ENCODE data around the gene SOBP.

SOBP gene

DNA sequence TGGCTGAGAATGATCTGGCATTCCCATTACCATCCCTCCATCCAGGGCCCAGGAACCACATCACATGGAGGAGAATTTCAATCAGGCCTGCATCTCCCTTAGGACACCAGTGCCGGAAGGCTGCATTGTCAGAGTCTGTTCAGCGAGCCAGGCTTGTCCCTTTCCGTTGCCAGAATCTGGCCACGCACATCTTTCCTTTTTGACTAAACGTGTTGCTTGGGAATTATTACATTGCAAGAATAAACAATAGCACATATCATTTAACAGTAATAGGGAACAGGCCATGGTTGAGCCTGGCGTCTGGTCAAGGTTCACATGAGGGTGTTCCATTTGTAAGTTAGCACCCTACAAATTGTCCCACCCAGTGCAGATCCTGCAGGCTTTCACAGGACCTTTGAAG, 42.8 kb downstream of the SOBP start:
- Histone ChIP-seq H2AFZ (ENCODE audit: low read depth, low read length) (no peak overlapping the region), H3K27ac (ENCODE audit: low read length) (no peak overlapping the region), H3K4me1 (ENCODE audit: low read length) (no peaks in the 10 kb centered on the region), H3K9ac (ENCODE audit: low read length) (no peak overlapping the region), H3K79me2 (ENCODE audit: low read length) (no peaks in the 10 kb centered on the region), H3K4me2 (ENCODE audit: low read length) (no peak overlapping the region), H3K36me3 (replicated peaks; ENCODE audit: low read depth, low read length) (no peaks in the 10 kb centered on the region), H3K9me3 (ENCODE audit: insufficient read depth, low read length) (no peaks in the 10 kb centered on the region), H3K4me3 (ENCODE audit: low read length) (no peak overlapping the region), H4K20me1 (ENCODE audit: insufficient read depth, low read length) (no peaks in the 10 kb centered on the region), H3K27me3 (ENCODE audit: low read depth, low read length) (no peaks in the 10 kb centered on the region)
- TF ChIP-seq EZH2phosphoT487 (IDR thresholded peaks at IDR 0.05; ENCODE audit: low read depth), result no peak
- no peak for TF ChIP-seq CTCF (IDR thresholded peaks at IDR 0.05; ENCODE audit: low read depth, low read length)

DNA sequence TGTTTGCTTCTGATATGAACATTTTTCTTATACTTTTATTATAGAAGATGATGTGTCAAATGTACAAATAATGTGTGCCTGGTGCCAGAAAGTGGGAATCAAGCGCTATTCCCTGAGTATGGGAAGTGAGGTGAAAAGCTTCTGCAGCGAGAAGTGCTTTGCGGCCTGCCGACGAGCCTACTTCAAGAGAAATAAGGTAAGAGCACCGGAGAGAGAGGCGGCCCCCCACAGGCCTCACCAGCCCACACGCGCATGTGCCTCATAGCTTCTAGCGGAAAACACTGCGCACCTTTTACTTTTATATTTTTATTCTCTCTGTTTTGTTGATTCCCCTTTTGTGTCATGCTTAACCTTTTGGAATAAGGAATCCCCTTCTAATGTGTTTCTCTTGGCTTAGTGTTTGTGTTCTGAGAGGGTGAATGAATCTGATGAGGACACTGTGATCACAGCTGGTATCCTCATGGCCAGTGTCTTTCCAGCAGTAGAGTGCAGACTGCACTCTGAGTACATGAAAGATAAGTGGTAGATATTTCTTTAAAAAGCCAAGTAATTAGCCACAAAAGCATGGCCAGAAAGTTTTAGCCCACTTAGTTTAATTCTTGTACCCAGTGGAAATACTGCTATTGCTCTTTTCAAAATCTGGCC, 43.6 kb downstream of the SOBP start:
- Histone ChIP-seq H3K4me2 (ENCODE audit: low read length) (no peak overlapping the region), H3K27me3 (ENCODE audit: low read depth, low read length) (no peaks in the 10 kb centered on the region), H4K20me1 (ENCODE audit: insufficient read depth, low read length) (no peaks in the 10 kb centered on the region), H3K27ac (ENCODE audit: low read length) (no peak overlapping the region), H3K9ac (ENCODE audit: low read length) (no peak overlapping the region), H2AFZ (ENCODE audit: low read depth, low read length) (no peak overlapping the region), H3K4me1 (ENCODE audit: low read length) (no peaks in the 10 kb centered on the region), H3K79me2 (ENCODE audit: low read length) (no peaks in the 10 kb centered on the region), H3K36me3 (replicated peaks; ENCODE audit: low read depth, low read length) (no peaks in the 10 kb centered on the region), H3K9me3 (ENCODE audit: insufficient read depth, low read length) (no peaks in the 10 kb centered on the region), H3K4me3 (ENCODE audit: low read length) (no peak overlapping the region)
- TF ChIP-seq CTCF (IDR thresholded peaks at IDR 0.05; ENCODE audit: low read depth, low read length), result no peak
- TF ChIP-seq EZH2phosphoT487 (IDR thresholded peaks at IDR 0.05; ENCODE audit: low read depth), result no peak

DNA sequence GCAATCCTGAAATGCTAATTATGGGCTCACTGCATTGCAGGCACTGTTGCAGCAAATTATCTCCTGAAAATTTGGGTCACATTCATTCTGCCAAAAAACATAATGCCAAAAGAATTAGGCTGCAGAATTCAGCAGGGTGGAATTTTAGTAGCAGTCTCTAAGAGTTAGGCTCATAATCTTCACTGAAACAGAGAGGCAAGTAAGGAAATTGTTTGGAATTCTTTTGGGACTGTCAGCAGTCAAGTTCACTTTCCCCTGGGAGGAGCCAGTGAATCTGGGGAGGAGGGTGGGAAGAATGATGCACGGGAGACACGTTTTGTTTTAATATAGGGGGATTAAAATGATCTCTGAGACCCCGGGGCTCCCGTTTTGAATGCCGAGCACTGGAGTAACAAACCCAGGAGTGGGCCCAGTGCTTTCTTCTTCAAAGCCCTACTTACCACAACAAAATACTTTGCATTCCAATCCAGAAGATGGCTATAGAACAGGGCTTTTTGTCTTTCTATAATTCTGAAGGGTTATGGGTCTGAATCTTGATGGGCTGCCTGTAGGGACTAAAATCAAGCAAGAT, 44.7 kb downstream of the SOBP start:
- Histone ChIP-seq H3K36me3 (replicated peaks; ENCODE audit: low read depth, low read length) (no peaks in the 10 kb centered on the region), H3K9ac (ENCODE audit: low read length) (no peak overlapping the region), H3K27ac (ENCODE audit: low read length) (no peak overlapping the region), H3K9me3 (ENCODE audit: insufficient read depth, low read length) (no peaks in the 10 kb centered on the region), H3K79me2 (ENCODE audit: low read length) (no peaks in the 10 kb centered on the region), H3K27me3 (ENCODE audit: low read depth, low read length) (no peaks in the 10 kb centered on the region), H3K4me3 (ENCODE audit: low read length) (no peak overlapping the region), H4K20me1 (ENCODE audit: insufficient read depth, low read length) (no peaks in the 10 kb centered on the region), H2AFZ (ENCODE audit: low read depth, low read length) (no peak overlapping the region), H3K4me1 (ENCODE audit: low read length) (no peaks in the 10 kb centered on the region), H3K4me2 (ENCODE audit: low read length) (no peak overlapping the region)
- TF ChIP-seq EZH2phosphoT487 (IDR thresholded peaks at IDR 0.05; ENCODE audit: low read depth), result no peak
- TF ChIP-seq CTCF (IDR thresholded peaks at IDR 0.05; ENCODE audit: low read depth, low read length), result no peak

GRCh38 chr6:107535626-107536025, 45.7 kb downstream of the SOBP start:
- no peaks in the 10 kb centered on the region for H4K20me1 ChIP-seq (ENCODE audit: insufficient read depth, low read length)
- H3K9ac ChIP-seq (ENCODE audit: low read length), result no peak overlapping the region
- no peak overlapping the region for H2AFZ ChIP-seq (ENCODE audit: low read depth, low read length)
- H3K4me3 ChIP-seq (ENCODE audit: low read length), result no peak overlapping the region
- H3K79me2 ChIP-seq (ENCODE audit: low read length), result no peaks in the 10 kb centered on the region
- no peak overlapping the region for H3K27ac ChIP-seq (ENCODE audit: low read length)
- H3K4me1 ChIP-seq (ENCODE audit: low read length), result no peaks in the 10 kb centered on the region
- no peaks in the 10 kb centered on the region for H3K36me3 ChIP-seq (replicated peaks; ENCODE audit: low read depth, low read length)
- H3K27me3 ChIP-seq (ENCODE audit: low read depth, low read length), result no peaks in the 10 kb centered on the region
- H3K9me3 ChIP-seq (ENCODE audit: insufficient read depth, low read length), result no peaks in the 10 kb centered on the region
- no peak for TF ChIP-seq EZH2phosphoT487 (IDR thresholded peaks at IDR 0.05; ENCODE audit: low read depth)
- TF ChIP-seq CTCF (IDR thresholded peaks at IDR 0.05; ENCODE audit: low read depth, low read length), result no peak
- no peak overlapping the region for H3K4me2 ChIP-seq (ENCODE audit: low read length)
